ENCODE results near the gene FXYD1.

Gene FXYD1

GRCh38 chr19:35179830-35180229, 41.2 kb downstream of the FXYD1 start:
- H3K4me1 ChIP-seq (ENCODE audit: insufficient read depth, poor library complexity, severe bottlenecking), result no peaks in the 10 kb centered on the region
- H3K9me3 ChIP-seq (ENCODE audit: severe bottlenecking), result no peaks in the 10 kb centered on the region
- no peak for TF ChIP-seq CTCF (IDR thresholded peaks at IDR 0.05; ENCODE audit: poor library complexity, severe bottlenecking)
- H3K36me3 ChIP-seq (ENCODE audit: low read depth), result no peaks in the 10 kb centered on the region
- ATAC-seq (ENCODE audit: low read depth) (no peak), DNase-seq (ENCODE audit: low spot score) (no peak)
- H3K27ac ChIP-seq (ENCODE audit: poor library complexity, severe bottlenecking), result no peak overlapping the region
- no peak overlapping the region for H3K4me3 ChIP-seq (ENCODE audit: severe bottlenecking)
- H3K27me3 ChIP-seq (ENCODE audit: insufficient read depth, poor library complexity, severe bottlenecking), result no peaks in the 10 kb centered on the region

- no peak for TF ChIP-seq CTCF (IDR thresholded peaks at IDR 0.05; ENCODE audit: poor library complexity, severe bottlenecking)
- Histone ChIP-seq H3K27ac (ENCODE audit: poor library complexity, severe bottlenecking) (no peak overlapping the region), H3K4me3 (ENCODE audit: severe bottlenecking) (no peak overlapping the region), H3K9me3 (ENCODE audit: severe bottlenecking) (no peaks in the 10 kb centered on the region), H3K36me3 (ENCODE audit: low read depth) (no peaks in the 10 kb centered on the region), H3K27me3 (ENCODE audit: insufficient read depth, poor library complexity, severe bottlenecking) (no peaks in the 10 kb centered on the region), H3K4me1 (ENCODE audit: insufficient read depth, poor library complexity, severe bottlenecking) (no peaks in the 10 kb centered on the region)
- no peak for DNase-seq (ENCODE audit: low spot score)
- ATAC-seq (ENCODE audit: low read depth), result no peak
These were observed 42.8 kb downstream of the FXYD1 start for GRCh38 chr19:35181387-35181786.

GRCh38 chr19:35184267-35184666, 45.6 kb downstream of the FXYD1 start:
- H3K27ac ChIP-seq (ENCODE audit: poor library complexity, severe bottlenecking), result no peak overlapping the region
- no peak for TF ChIP-seq CTCF (IDR thresholded peaks at IDR 0.05; ENCODE audit: poor library complexity, severe bottlenecking)
- no peak for ATAC-seq (ENCODE audit: low read depth)
- H3K4me1 ChIP-seq (ENCODE audit: insufficient read depth, poor library complexity, severe bottlenecking), result no peaks in the 10 kb centered on the region
- no peak overlapping the region for H3K4me3 ChIP-seq (ENCODE audit: severe bottlenecking)
- H3K27me3 ChIP-seq (ENCODE audit: insufficient read depth, poor library complexity, severe bottlenecking), result no peaks in the 10 kb centered on the region
- H3K9me3 ChIP-seq (ENCODE audit: severe bottlenecking), result no peaks in the 10 kb centered on the region
- H3K36me3 ChIP-seq (ENCODE audit: low read depth), result no peaks in the 10 kb centered on the region
- DNase-seq (ENCODE audit: low spot score), result no peak

GRCh38 chr19:35184884-35185283, 46.3 kb downstream of the FXYD1 start:
- no peak for ATAC-seq (ENCODE audit: low read depth)
- H3K4me3 ChIP-seq (ENCODE audit: severe bottlenecking), result no peak overlapping the region
- no peak for TF ChIP-seq CTCF (IDR thresholded peaks at IDR 0.05; ENCODE audit: poor library complexity, severe bottlenecking)
- H3K9me3 ChIP-seq (ENCODE audit: severe bottlenecking), result no peaks in the 10 kb centered on the region
- no peaks in the 10 kb centered on the region for H3K36me3 ChIP-seq (ENCODE audit: low read depth)
- DNase-seq (ENCODE audit: low spot score), result no peak
- H3K27ac ChIP-seq (ENCODE audit: poor library complexity, severe bottlenecking), result no peak overlapping the region
- H3K4me1 ChIP-seq (ENCODE audit: insufficient read depth, poor library complexity, severe bottlenecking), result no peaks in the 10 kb centered on the region
- no peaks in the 10 kb centered on the region for H3K27me3 ChIP-seq (ENCODE audit: insufficient read depth, poor library complexity, severe bottlenecking)
